ENCODE data around the gene GRIA3.

Gene GRIA3

DNA sequence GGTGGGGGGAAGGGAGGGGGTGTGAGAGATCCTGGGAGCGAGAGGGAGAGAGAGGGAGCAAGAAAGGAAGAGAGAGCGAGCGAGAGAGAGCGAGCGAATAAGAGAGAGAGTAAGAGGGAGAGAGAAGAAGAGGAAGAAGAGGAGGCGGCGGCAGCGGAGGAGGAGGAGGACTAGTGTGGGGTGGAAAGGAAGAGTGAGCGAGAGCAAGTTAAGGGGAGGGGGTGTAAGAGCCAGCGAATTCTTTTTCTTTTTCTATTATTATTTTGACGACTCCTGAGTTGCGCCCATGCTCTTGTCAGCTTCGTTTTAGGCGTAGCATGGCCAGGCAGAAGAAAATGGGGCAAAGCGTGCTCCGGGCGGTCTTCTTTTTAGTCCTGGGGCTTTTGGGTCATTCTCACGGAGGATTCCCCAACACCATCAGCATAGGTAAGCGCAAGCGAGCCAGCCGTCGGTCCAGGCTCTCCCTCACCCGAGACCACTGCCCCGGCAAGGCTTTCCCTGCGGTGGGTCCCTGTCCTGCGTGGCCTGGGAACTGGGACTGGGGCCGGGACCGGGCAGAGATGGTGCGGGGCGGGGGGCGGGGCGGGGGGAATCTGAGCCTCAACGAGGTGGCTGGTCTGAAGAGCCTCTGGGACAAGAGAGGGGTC, at the start of gene GRIA3:
TSS of gene GRIA3 (plus strand) at position 60 of the 647 bp plus-strand sequence. CDS start at position 318, 258 bp downstream.
- peak; percentile 3 for DNase-seq

DNA sequence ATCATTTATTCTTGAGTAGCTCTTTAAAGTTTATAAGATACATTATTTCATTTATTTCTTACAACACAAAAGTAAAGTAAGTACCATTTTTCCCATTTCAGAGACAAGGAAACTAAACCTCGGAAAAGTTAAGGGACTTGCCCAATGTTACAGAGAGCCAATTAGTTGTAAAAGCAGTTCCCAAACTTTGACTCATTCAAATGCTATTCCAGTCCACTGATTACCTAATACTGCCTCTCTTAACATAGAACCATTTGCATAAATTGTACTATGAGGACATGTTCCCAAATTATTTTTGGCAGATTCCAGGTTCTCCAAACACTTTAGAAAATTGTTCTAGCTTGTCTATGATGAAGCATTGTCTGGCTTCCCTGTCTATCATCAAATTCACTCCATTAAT, 45.6 kb upstream of the GRIA3 start:
- DNase-seq: no peak

DNA sequence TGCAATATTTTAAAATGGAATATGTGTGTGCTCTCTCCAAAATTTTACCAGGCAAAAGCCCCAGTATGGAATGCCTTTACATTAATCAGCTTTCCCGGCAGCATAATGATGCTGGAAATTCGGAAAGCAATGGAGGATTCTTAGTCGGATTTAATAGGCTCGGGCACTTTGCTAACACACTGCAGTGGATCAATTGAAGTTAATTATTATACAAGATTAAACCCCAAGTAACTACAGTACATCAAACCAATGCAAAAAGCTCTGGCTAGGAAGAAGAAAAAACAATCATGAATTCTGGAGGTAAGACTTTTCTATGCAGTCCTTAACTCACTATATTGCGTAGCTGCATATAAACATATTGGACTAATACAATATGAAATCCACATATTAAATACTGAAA, 43.6 kb upstream of the GRIA3 start:
- DNase-seq: no peak

DNA sequence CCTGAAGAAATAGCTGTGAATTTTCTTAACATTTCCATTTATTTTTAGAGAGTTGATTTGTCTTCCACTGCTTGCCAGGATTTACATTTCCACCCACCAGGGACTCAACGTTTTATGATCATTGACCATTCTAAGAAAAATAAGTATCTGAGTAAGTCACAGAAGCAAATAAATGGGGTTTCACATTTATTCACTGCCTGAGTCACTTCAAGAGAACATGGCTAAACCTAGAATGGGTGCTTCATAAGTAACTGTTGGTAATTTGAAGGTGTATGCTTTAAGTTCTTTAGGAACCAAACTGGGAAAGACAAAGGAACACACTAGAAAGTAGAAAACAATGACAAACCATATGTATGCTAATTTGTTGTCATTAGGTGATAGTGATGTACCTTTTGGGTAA, 43.2 kb upstream of the GRIA3 start:
- no peak for DNase-seq

DNA sequence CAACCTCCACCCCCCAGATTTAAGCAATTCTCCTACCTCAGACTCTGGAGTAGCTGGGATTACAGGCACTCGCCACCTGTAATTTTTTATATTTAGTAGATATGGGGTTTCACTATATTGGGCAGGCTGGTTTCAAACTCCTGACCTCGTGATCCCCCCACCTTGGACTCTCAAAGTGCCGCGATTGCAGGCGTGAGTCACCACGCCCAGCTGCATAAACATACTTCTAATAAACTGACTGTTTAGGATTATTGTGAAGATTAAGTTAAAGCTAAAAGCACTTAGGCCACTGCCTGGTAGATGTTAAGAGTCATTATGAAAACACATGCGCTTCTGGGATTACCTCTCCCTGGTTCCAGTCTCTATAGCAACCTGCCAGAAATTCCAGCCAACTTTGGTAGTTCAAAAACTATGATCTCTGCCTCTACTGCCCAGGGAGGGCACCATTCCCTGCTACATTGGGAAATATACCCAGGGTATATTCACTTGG, 30.2 kb upstream of the GRIA3 start:
- no peak for DNase-seq

DNA sequence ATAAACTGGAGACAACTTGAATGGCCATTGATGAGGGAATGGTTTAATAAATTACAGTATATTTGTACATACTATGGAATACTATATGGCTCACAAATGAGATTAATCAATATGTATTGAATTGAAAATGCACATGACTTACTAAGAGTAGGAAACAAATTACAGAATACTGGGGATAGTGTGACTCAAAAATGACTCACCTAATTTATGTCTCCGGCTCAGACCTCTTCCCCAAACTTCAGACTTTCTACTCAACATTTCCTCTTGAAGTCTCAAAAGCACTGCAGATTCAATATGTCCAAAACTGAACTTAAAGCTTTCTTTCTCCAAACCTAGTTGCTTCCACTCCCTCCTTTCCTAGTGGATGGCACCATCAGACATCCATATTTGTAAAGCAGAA, 28.8 kb upstream of the GRIA3 start:
- DNase-seq: no peak

DNA sequence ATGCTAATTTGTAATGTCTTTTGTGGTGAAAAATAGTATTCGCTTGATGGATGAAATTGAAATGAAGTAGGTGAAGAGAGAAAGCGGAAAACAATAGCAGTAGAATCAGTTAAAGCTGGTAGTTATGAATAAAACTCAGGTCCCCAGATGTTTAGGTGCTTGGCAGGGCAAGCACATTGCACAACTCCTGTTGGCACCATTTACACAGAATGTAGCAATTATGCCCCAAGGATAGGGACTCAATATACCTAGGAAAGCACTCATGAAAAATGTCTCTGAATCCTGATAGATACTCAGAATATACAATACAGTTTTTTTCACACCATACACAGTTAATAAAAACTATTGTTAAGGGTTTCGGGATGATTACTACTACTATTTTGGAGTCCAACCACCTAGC, 26.5 kb upstream of the GRIA3 start:
- DNase-seq: no peak

DNA sequence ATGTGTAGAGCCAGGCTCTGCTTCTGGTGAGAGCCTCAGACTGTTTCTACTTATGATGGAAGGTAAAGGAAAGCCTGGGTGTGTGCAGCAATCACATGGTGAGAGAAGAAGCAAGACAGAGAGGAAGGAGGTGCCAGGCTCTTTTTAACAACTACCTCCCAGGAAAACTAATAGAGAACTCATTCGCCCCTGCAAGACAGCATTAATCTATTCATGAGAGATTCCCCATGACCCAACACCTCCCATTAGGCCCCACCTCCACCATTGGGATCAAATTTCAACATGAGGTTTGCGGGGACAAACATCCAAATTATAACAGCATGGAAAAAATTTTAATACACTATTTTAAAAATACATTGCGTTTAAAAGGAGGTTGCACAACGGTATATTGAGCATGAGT, 24.7 kb upstream of the GRIA3 start:
- no peak for DNase-seq

DNA sequence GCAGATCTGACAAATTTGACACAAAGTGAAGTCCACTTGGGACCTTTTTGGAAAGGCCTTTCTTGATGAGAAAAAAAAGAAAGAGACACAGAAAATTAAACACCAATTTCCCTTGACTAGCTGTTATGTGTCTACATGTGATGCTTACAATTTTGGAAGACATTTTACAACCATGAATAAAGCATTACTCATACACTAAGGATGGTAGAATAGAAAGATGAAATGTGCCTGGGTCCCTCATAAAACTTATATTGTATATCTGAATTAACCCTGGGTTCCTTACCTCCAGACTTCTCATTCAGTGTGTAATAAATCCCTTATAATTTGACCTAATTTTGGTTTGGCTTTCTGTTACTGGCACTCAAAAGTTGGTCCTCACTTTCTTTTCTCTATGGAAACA, 16.5 kb upstream of the GRIA3 start:
- no peak for DNase-seq

DNA sequence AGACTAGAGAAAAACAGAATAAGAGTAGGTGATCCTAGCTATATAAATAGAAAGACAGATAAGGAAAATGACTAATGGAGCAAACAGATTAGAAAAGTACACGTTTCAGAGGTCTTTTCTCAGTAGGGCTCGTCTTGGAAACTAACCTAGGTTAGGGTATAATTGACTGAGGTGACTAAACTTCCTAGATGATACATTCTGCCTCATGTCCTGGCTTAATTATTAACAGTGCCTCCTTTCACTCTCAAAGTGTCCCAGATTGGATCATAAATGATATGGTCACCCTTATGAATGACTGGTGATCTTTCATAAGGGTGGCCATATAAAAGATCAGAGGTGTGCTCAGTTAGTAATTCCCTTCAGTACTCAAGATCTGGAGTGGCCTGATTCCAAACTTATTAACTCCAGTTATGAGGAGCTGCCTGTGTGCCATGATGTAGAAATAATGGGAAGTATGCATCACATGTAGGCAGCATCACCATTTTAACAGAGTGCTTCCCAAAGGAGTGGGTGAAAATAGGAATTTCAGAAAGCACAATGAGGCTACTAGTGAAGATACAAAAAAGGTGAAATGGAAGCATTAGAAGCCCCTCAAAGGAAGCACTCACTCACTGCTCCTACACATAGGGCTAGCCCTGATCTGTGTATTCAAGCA, 14.7 kb upstream of the GRIA3 start:
- no peak for DNase-seq

DNA sequence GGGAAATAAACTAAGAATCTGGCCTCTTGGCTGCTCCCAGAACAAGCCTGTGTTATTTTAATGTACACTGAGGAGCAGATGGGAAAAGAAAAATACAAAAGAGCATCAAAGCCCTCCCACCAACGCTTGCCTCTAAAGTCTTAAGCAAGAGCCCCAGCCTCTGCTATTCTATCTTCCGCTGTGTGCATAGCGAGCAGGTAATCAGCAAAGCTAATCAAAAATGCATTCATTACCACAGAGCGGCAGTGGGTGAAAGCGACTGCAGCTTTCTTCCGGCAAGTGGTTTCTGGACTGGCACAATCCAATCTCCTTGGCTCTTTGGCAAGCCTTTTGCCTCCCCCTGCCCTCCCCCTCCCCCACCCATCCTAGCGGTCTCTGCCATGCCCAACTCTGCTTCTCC, 13.5 kb upstream of the GRIA3 start:
- DNase-seq: no peak

DNA sequence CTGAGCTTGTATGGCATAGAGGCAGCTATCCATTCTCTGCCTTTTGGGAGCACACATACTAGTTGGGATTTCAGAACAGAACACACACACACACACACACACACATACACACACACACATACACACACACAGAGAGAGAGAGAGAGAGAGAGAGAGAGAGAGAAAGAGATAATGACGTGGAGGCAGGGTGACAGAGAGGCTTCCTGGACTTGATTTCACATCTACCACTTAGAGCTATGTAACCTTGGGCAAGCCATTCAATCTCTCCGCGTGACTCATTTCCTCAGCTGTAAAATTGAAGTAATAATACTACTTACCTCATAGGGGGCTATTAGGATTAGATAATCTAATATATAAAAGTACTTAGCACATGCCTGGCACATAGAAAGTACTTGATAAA, 12.3 kb upstream of the GRIA3 start:
- no peak for DNase-seq

DNA sequence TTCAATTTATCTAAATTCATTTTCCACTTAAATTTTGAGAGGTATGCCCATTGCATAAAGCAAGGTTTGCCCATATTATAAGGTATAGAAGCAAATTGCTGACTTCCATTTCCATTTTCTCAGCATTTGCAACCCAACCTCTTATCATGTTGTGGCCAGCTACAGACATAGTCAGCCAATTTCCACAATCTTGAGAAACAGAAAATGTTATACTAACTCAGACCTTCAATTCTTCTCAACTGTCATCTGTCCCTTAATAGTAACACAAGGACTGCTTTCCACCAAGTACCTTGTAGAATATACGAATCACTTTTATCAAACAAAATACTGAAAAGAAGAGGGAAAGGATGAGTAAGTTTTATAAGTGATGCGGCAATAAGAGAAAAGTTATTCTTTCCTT, 11.2 kb upstream of the GRIA3 start:
- no peak for DNase-seq

DNA sequence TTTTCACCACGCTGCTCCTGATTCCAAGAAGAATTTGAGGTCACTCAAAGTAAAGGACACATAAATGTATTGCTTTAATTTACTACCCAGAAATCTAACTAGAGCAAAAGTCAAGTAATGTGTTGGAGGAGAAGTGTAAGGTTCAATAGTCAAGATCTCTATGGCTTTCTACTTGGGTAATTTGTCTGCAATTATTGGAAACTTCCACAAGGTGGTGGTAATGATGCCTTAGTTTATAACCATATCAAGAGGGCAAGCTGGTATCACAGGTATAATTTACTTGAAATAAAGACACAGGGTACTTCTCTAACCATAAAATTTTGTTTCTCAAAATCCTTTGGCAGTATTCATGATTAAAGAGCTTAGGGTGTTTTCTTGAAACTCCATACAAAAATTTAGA, 10.2 kb upstream of the GRIA3 start:
- DNase-seq: no peak

DNA sequence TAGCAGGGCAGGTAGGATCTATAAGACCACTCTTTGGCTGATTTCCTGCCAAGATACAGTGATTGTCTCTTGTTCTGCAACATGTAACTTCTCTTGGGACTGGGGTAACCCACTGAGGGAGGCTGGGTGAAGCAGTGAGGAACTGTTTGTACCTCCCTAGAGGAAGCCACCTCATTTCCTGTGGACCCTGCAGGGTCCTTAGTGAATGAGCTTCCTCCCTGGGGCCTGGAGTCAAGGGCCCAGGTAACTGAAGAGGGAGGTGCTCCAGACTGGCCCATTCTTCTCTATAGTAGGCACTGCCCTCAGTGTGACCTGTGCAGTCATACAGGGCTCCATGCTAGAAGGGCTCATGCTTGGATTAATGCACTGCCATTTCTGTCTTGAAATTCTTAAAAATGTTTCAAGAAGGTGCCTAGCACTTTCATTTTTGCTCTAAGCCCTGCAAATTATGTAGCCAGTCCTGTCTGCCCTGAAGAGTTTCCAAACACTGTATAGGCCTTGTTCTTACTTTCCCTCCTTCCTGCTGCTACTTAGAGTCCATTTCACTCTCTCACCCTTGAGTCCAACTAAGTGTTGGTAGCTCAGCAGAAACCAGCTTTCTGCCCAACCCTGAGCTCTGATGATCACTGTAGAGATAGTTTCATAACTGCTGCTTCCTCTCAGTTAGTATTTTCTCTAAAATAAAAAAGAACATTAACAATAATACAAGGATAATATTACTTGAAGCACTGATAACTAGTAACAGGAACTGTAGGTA, 8.5 kb upstream of the GRIA3 start:
- no peak for DNase-seq

DNA sequence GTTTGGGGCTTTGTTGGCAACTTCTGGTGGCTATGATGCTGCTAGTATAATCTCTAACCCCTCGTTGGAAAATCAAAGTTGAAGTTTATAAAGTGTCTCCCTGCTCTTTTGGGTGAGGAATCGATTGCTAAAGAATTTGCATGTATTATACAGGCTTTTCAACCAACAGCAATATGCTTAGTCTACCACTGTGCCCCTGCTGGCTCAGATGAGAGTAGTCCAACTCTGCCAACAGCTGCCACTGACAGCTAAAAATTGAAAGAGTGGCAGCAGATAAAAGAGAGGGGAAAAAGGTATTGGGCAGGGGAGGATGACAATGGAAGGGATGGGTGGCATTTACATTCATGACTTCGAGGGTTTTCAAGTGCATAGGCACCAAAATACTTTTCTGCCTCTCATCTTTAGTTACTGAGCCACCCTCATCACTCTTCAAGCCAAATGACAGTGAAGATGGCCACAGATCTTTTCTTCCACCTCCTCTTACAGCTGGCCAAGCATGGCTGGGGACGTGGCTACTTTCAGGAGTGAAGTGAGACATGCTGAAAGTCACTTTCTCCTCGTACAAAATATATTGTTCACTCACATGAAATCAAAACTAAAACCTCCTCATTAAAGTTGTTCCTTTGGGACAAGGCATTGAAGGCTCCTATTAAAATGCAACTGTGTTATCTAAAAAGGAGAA, 2.7 kb upstream of the GRIA3 start:
- no peak for DNase-seq

DNA sequence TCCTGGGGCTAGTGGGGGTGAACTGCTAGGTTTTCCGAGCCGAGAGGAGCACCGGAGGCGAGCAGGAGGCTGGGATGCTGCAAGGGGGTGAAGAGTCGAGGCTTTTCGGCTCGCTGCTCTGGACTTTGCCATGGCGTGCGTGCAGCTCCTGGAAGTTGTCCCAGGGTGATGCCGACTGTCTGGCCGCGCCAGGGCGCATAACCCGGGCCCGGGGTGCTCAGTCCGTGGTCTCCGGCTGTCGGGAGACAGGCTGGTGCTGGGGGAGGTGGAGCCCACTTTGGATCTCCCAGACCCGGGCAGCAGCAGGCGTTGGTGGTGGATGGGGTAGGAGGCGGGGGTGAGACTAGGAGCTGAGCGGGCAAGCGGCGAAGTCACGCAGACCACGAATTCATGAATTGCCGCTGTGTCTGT, 793 bp downstream of the GRIA3 start:
- DNase-seq: peak; percentile 21

DNA sequence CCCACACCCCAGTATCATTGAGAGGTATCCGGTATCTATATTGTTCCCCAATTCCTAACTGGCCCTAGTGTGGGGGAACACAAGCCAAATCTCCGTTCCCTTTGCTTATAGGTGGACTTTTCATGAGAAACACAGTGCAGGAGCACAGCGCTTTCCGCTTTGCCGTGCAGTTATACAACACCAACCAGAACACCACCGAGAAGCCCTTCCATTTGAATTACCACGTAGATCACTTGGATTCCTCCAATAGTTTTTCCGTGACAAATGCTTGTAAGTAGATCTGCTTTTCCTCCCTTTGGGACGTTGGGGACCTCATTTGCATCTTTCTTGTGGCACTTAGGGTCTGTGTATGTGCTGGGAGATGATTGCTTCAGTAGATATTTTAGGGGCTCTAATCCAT, 1.6 kb downstream of the GRIA3 start:
- no peak for DNase-seq

DNA sequence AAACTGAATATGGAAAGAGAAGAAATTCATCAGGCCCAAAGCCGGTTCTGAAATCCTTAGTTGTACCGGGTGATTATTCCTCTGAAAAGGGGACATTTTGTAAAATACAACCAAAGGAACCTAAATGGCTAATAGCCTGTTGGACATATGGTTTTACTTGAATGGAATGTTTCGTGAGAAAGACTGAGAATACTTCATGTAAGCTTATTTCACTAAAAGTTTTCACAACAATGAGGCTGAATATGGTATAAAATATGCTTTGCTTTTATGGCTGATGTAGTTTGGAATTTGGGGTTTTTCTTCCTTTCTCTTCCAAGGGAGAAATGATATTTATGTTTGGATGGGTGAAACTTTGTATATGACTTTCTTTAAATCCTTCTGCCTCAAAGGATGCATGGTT, 2.7 kb downstream of the GRIA3 start:
- DNase-seq: no peak

DNA sequence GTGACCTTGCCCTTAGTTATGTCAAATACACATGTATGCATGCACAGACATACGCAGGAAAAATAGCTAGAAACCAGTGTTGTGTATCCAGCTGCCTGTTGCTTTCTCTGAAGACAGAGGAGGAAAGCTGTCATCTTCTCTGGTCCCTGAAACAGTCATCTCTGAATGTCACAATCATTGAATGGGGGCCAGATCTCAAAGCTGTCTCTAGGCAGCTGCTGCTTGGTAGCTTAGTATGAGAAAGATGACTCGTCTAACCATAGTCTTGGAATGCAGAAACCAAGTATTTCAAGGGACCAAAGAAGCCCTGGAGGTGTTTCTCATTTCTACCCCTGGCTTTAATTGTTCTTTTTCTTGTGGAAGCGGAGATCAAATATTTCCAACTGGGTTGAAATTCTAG, 4.0 kb downstream of the GRIA3 start:
- no peak for DNase-seq

DNA sequence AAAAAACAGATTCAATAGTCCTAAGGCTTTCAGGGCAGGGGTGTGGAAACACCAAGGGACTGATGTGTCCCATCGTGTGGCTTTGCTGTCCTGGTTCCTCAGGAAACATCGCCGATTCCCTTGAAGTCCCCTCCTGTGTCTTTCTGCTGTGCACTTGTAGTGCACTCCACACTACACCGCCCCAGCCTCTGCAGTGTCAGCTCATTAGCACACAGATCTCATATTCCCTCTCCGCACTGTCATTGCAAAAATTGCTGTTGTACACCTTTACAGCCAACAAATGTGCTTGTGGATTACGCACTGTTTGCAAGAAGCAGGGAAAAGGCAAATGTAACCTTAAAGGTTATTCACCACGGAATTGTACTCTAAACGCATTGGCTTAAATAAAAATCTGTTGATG, 5.3 kb downstream of the GRIA3 start:
- no peak for DNase-seq

DNA sequence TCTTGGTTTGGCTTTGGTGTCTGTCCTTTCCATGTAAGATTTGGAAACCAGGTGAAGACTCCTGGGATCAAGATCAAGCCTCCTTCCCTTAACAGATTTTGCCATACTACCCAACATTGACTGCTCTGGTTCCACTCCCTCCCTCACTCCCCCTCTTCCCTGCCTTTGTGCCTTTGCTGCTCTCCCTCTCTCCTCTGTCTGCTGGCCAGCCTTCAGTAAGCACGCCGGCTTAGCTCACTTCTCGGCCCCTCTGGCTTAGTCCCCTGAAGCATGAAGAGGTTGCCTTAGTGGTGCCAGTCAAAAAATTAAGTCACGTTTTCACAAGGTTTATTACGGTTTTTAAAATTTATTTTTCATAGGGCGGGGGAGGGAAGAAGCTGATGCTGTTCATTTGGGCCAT, 6.0 kb downstream of the GRIA3 start:
- DNase-seq: no peak

DNA sequence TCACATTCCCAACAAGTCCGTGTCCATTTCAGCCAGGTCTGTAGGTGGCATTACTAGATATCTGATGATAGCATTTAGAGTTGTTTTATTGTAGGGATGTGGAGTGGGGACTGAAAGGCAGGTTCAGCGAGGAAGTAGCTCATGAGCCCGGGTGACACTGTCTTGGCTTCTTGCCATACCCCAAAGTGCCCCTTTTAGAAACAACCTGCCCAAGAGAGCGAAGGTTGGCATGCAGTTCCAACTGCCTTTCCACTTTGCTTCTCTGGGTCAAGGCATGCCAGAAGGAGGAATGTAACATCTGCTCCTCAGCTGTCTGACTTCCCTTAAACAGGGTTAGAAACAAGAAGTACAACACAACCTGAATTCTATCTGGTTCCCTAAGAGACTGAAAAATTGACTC, 9.0 kb downstream of the GRIA3 start:
- peak; percentile 29 for DNase-seq

DNA sequence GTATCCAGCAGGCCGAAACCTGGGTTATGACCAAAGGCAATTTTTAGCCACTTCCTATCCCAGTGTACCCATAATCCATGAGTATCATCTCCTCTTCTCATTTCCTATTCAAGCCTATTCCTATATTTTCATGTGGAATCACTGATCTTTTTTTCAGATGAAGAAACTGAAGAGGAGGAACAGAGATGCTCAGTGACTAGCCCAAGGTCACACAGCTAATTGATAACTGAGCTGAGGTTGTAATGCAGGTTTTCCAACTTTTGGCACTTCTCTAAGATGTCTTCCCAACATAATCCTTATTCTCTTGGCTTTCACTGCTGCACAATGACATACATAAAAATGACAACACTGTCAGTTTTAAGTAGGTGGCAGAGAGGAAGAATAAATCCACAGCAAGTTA, 15.3 kb downstream of the GRIA3 start:
- DNase-seq: no peak
